HG03045 (cell line): Measurements from ENCODE around the gene MNDA.
"Not testable (repeated sequence)": the region's sequence is repeated elsewhere in the genome, so short reads cannot be mapped to it uniquely, and the experiment has no call there.

Source experiments
- ATAC-seq: cut with Tn5 transposase; IDR thresholded peaks from one replicate; pipeline ENCODE4 v1.9.1; 2021; ENCODE audit warnings: mild to moderate bottlenecking, moderate library complexity; ENCODE audit not compliant: unreplicated experiment

MNDA gene

GRCh38 chr1:158836038-158836437 is 4.9 kb downstream of the MNDA start:
- ATAC-seq: no peak

- no peak for ATAC-seq
Measured at GRCh38 chr1:158838660-158839059, 7.5 kb downstream of the MNDA start.

- ATAC-seq: no peak
Measured at GRCh38 chr1:158839566-158839965, 8.4 kb downstream of the MNDA start.

GRCh38 chr1:158840236-158840635 is 9.1 kb downstream of the MNDA start:
- ATAC-seq: no peak

GRCh38 chr1:158864595-158864994 is 33.4 kb downstream of the MNDA start:
- no peak for ATAC-seq

GRCh38 chr1:158870438-158870837 is 39.3 kb downstream of the MNDA start:
- ATAC-seq: not testable (repeated sequence)

GRCh38 chr1:158873141-158873540 is 42.0 kb downstream of the MNDA start:
- ATAC-seq: no peak

GRCh38 chr1:158893654-158894053 is 62.5 kb downstream of the MNDA start:
- ATAC-seq: no peak

GRCh38 chr1:158898722-158899121 is 67.6 kb downstream of the MNDA start:
- no peak for ATAC-seq
